SU-DHL-6 (cell line): ENCODE data around the gene HORMAD1.

ENCODE experiments used
- EZH2phosphoT487 ChIP-seq: fragments of 200-600 bp; sonication (generic), shearing (Covaris generic); conservative IDR thresholded peaks from 2 replicates; pipeline ENCODE4 v1.6.1; 2018; ENCODE audit warnings: mild to moderate bottlenecking, antibody characterized with exemption, low read length, moderate library complexity, mixed read lengths
- TF ChIP-seq, protein P1 (sequence below): fragments of 200-600 bp; sonication (generic); IDR thresholded peaks from one replicate; pipeline ENCODE4 v1.5.1; 2017; ENCODE audit warnings: antibody characterized with exemption, mild to moderate bottlenecking, low read length, moderate library complexity; ENCODE audit not compliant: insufficient read depth, poor library complexity, severe bottlenecking

DNA sequence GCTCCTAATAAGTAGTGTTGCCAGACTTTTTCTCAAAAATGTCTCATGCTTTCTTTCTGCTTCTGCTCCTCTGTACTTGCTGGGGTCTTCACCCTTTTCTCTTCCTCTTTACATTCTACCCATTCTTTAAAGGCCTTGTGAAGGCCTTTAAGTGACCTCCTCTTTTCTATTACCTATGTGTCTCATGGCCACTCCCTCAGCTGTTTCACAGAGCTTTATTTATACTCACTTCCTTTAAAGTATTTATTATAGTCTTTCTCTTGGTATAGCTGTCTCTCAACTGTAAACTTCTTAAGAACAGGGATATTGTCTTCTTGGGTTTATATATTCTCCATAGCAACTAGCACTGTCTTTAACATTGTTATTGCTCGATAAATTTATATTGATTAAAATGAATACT is 24.5 kb downstream of the HORMAD1 start:
- TF ChIP-seq, protein P1, sequence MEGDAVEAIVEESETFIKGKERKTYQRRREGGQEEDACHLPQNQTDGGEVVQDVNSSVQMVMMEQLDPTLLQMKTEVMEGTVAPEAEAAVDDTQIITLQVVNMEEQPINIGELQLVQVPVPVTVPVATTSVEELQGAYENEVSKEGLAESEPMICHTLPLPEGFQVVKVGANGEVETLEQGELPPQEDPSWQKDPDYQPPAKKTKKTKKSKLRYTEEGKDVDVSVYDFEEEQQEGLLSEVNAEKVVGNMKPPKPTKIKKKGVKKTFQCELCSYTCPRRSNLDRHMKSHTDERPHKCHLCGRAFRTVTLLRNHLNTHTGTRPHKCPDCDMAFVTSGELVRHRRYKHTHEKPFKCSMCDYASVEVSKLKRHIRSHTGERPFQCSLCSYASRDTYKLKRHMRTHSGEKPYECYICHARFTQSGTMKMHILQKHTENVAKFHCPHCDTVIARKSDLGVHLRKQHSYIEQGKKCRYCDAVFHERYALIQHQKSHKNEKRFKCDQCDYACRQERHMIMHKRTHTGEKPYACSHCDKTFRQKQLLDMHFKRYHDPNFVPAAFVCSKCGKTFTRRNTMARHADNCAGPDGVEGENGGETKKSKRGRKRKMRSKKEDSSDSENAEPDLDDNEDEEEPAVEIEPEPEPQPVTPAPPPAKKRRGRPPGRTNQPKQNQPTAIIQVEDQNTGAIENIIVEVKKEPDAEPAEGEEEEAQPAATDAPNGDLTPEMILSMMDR = no peak
- no peak for TF ChIP-seq EZH2phosphoT487
